Thyroid gland (tissue), 4 donors: ENCODE results near the gene RAB4B. TPM values are rescaled to one million over a fixed set of nuclear protein-coding genes. Genes with fewer than 3 reads are reported as not detected.

Experiments used
- DNase-seq, 2 donors: peaks; one replicate each; pipeline ENCODE4 v3.0.0-alpha.2; 2019
- H3K27ac ChIP-seq, 3 donors: fragments of 200-600 bp; sonication (generic); 1 replicate in 2 of 3; 2 replicates in 1 of 3; pipeline ENCODE4 v1.5.1; 2016 to 2019; ENCODE audit warnings: mild to moderate bottlenecking in 1 of 3, moderate library complexity in 1 of 3
- H3K27me3 ChIP-seq: fragments of 200-600 bp; sonication (generic); one replicate; pipeline ENCODE4 v1.5.1; 2019
- H3K36me3 ChIP-seq, 2 donors: fragments of 200-600 bp; sonication (generic); one replicate each; pipeline ENCODE4 v1.5.1; 2016 to 2019
- H3K4me1 ChIP-seq, 2 donors: fragments of 200-600 bp; sonication (generic); one replicate each; pipeline ENCODE4 v1.5.1; 2017 to 2019
- H3K4me3 ChIP-seq, 3 donors: fragments of 200-600 bp; sonication (generic); replicated peaks in 1 of 3; 1 replicate in 2 of 3; 2 replicates in 1 of 3; pipeline ENCODE4 v1.5.1; 2016; ENCODE audit warnings: mild to moderate bottlenecking in 1 of 3
- H3K9me3 ChIP-seq: fragments of 200-600 bp; sonication (generic); one replicate; pipeline ENCODE4 v1.5.1; 2017
- POLR2A ChIP-seq, 2 donors: fragments of 450-650 bp; IDR thresholded peaks; one replicate each; pipeline ENCODE4 v1.6.1; 2017; ENCODE audit warnings: antibody characterized with exemption in 2 of 2, mild to moderate bottlenecking in 2 of 2, moderate library complexity in 1 of 2
- WGBS, 2 donors: methylation state at CpG; one replicate each; pipeline ENCODE4 v1.1.5; 2017; 5-methylcytosine and 5-hydroxymethylcytosine counted together
- intact Hi-C: fragments of 100-400 bp; cut with DNase I; formaldehyde crosslinking; loops from one replicate; pipeline ENCODE4 v1.15.1; 2023
- total RNA-seq, 4 donors: library from RNA; depleted of rRNA; stranded (reverse); fragments of >200 nt; gene quantifications; one replicate each; pipeline ENCODE4 v1.2.3, GENCODE V29; 2016
- TF ChIP-seq, protein P1 (sequence below), 6 experiments: fragments of 200-600 bp in 3 of 6; fragments of 450-650 bp in 3 of 6; sonication (generic) in 3 of 6; IDR thresholded peaks; one replicate each; pipeline ENCODE4 v1.5.1; 2016 to 2019; ENCODE audit warnings: antibody characterized with exemption in 6 of 6, mild to moderate bottlenecking in 2 of 6, inconsistent platforms in 1 of 6, moderate library complexity in 1 of 6

The RAB4B gene
- total RNA-seq, 4 donors from 2014 or later, result 21.5 to 56.6 (median 31.5) TPM

DNA sequence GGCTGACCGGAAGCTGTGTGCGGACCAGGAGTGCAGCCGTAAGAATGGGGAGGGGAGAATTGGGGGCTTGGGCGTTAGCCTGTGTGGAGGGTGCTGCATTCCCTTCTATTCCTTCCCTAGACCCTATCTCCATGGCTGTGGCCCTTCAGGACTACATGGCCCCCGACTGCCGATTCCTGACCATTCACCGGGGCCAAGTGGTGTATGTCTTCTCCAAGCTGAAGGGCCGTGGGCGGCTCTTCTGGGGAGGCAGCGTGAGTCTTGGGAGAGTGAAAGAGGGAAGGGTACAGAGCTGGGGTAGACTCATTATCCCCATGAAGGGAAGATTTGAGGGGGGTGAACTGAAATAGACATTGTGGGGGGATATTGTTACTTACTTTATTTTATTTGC is 2.4 kb upstream of the RAB4B start:
- Histone ChIP-seq H3K27me3 (no peaks in the 10 kb centered on the region), H3K9me3 (no peaks in the 10 kb centered on the region), H3K27ac (no peak overlapping the region), H3K36me3 (no peaks in the 10 kb centered on the region), H3K4me3 (no peak overlapping the region), H3K4me1 (peaks cover 12 to 14% of the 10 kb centered on the region in 2 donors)
- TF ChIP-seq, protein P1, sequence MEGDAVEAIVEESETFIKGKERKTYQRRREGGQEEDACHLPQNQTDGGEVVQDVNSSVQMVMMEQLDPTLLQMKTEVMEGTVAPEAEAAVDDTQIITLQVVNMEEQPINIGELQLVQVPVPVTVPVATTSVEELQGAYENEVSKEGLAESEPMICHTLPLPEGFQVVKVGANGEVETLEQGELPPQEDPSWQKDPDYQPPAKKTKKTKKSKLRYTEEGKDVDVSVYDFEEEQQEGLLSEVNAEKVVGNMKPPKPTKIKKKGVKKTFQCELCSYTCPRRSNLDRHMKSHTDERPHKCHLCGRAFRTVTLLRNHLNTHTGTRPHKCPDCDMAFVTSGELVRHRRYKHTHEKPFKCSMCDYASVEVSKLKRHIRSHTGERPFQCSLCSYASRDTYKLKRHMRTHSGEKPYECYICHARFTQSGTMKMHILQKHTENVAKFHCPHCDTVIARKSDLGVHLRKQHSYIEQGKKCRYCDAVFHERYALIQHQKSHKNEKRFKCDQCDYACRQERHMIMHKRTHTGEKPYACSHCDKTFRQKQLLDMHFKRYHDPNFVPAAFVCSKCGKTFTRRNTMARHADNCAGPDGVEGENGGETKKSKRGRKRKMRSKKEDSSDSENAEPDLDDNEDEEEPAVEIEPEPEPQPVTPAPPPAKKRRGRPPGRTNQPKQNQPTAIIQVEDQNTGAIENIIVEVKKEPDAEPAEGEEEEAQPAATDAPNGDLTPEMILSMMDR (IDR thresholded peaks at IDR 0.05), result no peak
- TF ChIP-seq POLR2A (IDR thresholded peaks at IDR 0.05), result no peak
- DNase-seq, result no peak
- whole genome bisulfite sequencing, 2 donors, result 89 to 93% methylated on average over 10 of the region's 10 CpGs
- intact Hi-C loops, result no loop called here

DNA sequence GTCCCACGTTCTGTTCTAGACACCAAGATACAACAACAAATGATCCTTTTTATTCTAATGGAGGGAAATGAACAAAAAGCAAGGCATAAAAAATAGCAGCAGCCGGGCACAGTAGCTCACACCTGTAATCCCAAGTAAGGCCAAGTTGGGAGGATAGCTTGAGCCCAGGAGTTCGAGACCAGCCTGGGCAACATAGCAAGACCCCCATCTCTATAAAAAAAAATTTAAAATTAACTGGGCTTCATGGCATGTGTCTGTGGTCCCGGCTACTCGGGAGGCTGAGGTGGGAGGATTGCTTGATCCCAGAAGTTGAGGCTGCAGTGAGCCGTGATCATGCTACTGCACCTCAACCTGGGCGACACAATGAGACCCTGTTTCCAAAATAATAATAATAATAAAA is 1.7 kb upstream of the RAB4B start:
- 76 to 78% methylated on average over 7 of the region's 7 CpGs for WGBS, 2 donors
- intact Hi-C loops, result no loop called here
- DNase-seq, result no peak
- peaks cover 12 to 14% of the 10 kb centered on the region in 2 donors for H3K4me1 ChIP-seq
- H3K27me3 ChIP-seq, result no peaks in the 10 kb centered on the region
- TF ChIP-seq, protein P1 (IDR thresholded peaks at IDR 0.05), result no peak
- no peak for TF ChIP-seq POLR2A (IDR thresholded peaks at IDR 0.05)
- H3K36me3 ChIP-seq, result no peaks in the 10 kb centered on the region
- H3K27ac ChIP-seq, result no peak overlapping the region
- H3K9me3 ChIP-seq, result no peaks in the 10 kb centered on the region
- no peak overlapping the region for H3K4me3 ChIP-seq

DNA sequence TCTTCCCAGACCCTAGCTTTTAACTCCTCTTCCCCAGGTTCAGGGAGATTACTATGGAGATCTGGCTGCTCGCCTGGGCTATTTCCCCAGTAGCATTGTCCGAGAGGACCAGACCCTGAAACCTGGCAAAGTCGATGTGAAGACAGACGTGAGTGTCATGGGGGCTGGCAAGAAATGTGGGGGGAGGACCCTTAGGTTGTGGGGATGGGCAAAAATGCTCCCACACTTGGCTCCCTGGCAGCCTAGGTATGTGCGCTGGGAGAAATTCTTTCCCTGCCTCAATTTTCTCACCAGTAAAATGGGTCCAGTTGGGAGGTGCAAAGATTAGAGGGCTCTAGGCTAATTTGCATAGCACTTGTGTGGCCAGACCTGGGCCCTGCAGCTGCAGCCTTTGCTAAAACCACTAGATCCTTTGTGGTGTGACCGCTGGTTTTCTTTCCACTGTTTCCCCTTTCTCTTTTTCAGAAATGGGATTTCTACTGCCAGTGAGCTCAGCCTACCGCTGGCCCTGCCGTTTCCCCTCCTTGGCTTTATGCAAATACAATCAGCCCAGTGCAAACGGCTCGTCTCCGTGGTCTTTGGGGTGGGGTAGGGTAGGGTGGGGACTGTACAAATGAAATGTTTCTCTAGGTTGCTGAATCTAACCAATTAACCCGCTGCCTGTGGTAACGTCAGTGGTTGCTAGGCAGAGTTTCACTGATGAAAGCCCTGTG is 959 bp upstream of the RAB4B start:
- intact Hi-C loops, result no loop called here
- Histone ChIP-seq H3K36me3 (no peaks in the 10 kb centered on the region), H3K9me3 (no peaks in the 10 kb centered on the region), H3K4me3 (peak overlapping the region in 2 of 3 donors; percentile 31 to 63), H3K4me1 (peaks cover 12 to 14% of the 10 kb centered on the region in 2 donors), H3K27ac (peak overlapping the region; percentile 62 to 88 (median 88)), H3K27me3 (no peaks in the 10 kb centered on the region)
- peak; percentile 91 to 92 for DNase-seq
- TF ChIP-seq, protein P1 (IDR thresholded peaks at IDR 0.05), result no peak
- TF ChIP-seq POLR2A (IDR thresholded peaks at IDR 0.05), result no peak
- 14 to 17% methylated on average over 13 of the region's 13 CpGs for WGBS, 2 donors

DNA sequence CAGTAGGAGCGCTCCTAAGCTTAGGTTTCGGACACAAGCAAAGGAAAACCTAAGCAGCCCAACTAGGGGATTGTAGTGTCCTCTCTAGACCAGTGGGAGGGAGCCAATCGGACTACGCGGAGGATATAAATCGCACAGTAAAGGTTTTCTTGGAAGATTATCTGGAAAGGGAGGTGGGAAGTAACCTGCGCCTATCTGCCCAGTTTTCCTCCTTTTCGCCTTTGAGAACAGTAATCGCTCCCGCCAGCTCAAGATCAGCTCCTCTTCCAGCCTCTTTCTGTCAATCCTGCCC is 456 bp upstream of the RAB4B start:
- 0% methylated on average over 10 of the region's 10 CpGs for WGBS, 2 donors
- Histone ChIP-seq H3K27me3 (no peaks in the 10 kb centered on the region), H3K4me3 (peak overlapping the region in 2 of 3 donors; percentile 31 to 63), H3K27ac (peak overlapping the region; percentile 62 to 88 (median 88)), H3K9me3 (no peaks in the 10 kb centered on the region), H3K4me1 (peaks cover 12 to 14% of the 10 kb centered on the region in 2 donors), H3K36me3 (no peaks in the 10 kb centered on the region)
- intact Hi-C loops, result no loop called here
- TF ChIP-seq, protein P1 (IDR thresholded peaks at IDR 0.05), result no peak
- TF ChIP-seq POLR2A (IDR thresholded peaks at IDR 0.05), result no peak
- DNase-seq, result no peak

DNA sequence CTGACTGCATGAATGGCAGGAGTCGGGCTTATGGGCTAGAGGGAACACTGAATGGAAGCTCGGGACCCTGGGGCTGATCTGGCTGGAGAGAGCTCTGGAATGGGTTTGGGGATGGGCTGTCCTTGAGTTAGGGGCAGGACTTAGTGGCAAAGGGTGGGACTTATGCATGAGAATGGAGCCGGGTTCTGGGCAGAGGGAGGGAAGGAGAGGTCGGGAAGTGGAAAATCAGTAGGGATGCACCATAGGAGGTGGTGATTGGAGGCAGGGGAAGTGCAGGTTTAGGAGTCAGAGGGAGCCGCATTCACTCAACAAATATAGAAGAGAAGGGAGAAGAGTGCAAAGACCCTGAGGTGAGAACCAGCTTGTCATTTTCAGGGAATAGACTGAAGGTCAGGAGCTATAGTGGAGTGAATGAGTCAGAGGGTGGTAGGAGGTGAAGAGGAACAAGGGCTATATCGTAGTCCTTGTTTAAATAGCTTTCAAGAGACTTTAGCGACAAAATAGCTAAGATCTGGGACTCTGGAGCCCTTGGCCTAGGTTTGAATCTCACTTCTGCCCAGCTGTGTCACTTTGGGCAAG is 748 bp downstream of the RAB4B start:
- no peaks in the 10 kb centered on the region for H3K27me3 ChIP-seq
- no peaks in the 10 kb centered on the region for H3K9me3 ChIP-seq
- no peak for DNase-seq
- 10 to 12% methylated on average over 7 of the region's 7 CpGs for WGBS, 2 donors
- H3K27ac ChIP-seq, result peak overlapping the region; percentile 64 to 88 (median 70)
- no peaks in the 10 kb centered on the region for H3K36me3 ChIP-seq
- intact Hi-C loops, result no loop called here
- peaks cover 12 to 14% of the 10 kb centered on the region in 2 donors for H3K4me1 ChIP-seq
- TF ChIP-seq, protein P1 (IDR thresholded peaks at IDR 0.05), result no peak
- TF ChIP-seq POLR2A (IDR thresholded peaks at IDR 0.05), result no peak
- peak overlapping the region; percentile 2 to 63 (median 50) for H3K4me3 ChIP-seq
